GM21390 (cell line): ENCODE data around the gene LRFN2.

Source experiments
- ATAC-seq: cut with Tn5 transposase; IDR thresholded peaks from one replicate; pipeline ENCODE4 v1.9.1; 2021; ENCODE audit not compliant: unreplicated experiment

Gene LRFN2

GRCh38 chr6:40587240-40588069 lies at the start of gene LRFN2:
LRFN2 (minus strand) TSS chr6:40587364.
- ATAC-seq: peak; percentile 65

DNA sequence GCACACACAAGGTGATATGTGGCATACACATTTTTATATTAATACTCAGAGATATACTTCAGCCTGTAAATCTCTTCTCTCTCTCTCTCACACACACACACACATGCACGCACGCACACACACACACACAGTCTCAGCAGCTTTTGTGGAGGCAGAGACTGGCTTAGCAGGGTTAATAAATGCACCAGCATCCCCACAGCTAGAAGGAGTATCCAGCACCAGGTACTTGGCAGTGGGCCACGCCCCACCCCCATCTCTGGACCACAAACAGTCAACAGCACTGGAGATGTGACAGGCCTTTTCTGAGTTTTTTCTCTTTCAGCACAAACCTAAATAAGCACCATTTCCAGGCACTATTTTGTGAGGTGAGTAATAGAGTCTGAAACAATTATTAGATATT lies 47.3 kb upstream of the LRFN2 start:
- ATAC-seq: no peak

DNA sequence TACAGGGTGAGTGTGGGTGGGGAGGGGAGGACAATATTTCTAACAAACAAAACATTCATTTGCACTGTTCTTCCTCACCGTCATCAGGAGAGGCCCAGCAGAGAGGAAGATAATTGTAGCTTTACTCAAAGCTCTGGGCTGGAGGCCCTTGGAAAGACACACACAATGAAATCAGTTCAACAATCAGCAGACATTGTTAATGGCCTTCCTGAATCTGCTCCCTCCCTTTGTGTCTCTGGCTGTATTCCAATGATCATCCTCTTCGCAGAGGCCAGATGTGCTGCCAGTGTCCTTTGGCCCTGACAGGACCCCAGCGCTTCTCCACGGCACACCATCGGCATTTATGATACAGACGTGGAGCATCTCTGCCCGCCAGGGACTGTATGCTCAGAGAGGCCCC lies 44.6 kb upstream of the LRFN2 start:
- no peak for ATAC-seq

DNA sequence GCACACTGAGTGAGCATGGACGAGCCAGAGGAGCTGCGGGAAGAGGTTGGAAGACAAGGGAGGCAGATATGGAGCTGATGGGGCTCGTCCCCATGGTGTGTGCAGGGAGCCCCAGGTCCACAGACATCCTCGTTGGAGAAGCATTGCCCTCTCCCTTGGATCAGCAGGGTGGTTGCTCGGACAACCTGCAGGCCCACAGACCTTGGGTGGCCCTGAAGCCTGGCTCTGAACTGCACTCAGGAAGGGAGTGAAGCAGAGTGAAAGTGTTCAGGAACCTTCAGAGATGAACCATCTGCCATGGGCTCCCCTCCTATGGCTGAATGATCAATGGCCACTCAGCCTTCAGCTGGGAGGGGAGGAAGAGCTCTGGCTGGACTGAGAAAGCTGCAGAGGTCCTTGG lies 43.3 kb upstream of the LRFN2 start:
- no peak for ATAC-seq

GRCh38 chr6:40630051-40630450 lies 42.9 kb upstream of the LRFN2 start:
- ATAC-seq: no peak

GRCh38 chr6:40629463-40629862 lies 42.3 kb upstream of the LRFN2 start:
- ATAC-seq: no peak

DNA sequence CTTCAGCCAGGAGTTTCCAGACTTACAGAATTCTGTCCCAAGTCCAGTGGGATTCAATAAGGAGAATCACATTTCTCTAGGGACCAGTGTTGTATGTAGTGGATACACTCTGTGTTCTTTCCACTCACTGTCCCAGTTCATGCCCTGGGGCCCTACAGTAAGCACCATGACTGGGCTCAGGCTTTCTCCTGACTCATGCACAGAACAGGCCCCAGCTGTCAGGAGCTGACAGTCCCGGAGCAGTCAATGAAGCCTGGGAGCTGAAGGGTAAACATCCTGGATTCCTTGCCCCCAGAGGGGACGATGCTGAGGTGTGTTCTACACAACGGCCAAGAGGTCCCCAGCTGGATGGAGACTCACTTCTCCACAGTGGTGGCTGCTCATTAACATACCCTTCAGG lies 40.2 kb upstream of the LRFN2 start:
- ATAC-seq: no peak

DNA sequence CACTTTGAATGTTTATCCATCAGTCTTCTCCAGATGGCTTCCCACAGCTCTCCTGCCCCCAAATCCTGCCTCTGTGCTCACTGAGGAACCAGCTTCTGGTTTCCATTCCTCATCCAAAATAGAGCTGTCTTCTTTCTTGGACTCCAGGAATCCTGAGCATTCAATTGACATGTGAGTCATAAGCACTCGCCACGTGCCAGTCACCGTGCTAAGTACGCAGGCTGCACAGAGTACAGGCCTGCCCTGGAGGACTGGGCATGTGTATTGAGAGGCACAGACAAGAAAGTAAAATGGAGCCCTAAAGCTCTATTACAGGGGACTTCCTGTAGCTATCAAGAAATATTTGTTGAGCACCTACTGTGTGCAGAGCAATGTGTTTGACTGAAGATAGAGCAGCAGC lies 39.7 kb upstream of the LRFN2 start:
- no peak for ATAC-seq

DNA sequence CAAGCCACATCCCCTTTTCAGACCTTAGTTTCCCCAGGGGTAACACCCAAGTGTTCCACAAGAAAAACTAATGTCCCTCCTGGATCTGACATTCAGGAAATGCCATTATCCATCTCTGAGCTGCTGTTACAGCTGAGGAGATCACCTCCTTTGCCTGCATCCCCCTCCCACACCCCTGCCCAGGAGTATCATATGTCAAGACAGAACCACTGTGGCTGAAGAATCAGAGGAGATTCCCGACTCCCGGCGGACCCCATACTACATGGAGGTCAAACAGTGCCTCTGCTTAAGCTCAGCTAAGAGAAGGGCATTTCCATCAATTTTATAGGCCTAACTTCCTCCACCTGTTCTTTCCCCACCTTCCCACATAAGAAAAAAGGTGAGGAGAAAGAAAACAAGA lies 36.8 kb upstream of the LRFN2 start:
- no peak for ATAC-seq

DNA sequence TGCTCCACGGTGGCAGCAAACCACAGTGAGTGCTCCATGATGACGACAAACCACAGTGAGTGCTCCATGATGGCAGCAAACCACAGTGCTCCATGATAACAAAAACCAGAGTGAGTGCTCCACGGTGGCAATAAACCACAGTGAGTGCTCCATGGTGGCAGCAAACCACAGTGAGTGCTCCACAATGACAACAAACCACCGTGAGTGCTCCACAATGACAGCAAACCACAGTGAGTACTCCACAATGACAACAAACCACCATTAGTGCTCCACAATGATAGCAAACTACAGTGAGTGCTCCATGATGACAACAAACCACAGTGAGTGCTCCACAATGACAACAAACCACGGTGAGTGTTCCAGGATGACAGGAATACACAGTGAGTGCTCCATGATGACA lies 36.0 kb upstream of the LRFN2 start:
- no peak for ATAC-seq

- no peak for ATAC-seq
Observed at GRCh38 chr6:40620574-40621240, 33.5 kb upstream of the LRFN2 start.

DNA sequence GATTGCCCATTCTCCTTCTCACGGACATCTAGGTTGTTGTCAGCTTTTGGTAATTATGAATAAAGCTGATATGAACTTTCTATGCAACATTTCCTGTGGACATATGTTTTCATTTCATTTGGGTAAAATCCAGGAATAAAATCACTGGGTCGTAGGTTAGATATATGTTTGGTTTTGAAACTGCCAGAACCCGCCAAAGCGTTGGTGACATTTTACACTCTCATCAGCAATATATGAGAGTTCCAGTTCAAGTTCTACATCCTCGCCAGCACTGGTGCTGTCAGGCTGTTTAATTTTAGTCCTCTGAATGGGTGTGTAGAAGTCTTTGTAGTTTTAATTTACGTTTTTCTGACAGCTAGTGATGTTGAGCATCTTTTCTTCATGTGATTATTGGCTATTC lies 27.5 kb upstream of the LRFN2 start:
- ATAC-seq: no peak

- ATAC-seq: no peak
Observed at GRCh38 chr6:40611912-40612311, 24.7 kb upstream of the LRFN2 start.

DNA sequence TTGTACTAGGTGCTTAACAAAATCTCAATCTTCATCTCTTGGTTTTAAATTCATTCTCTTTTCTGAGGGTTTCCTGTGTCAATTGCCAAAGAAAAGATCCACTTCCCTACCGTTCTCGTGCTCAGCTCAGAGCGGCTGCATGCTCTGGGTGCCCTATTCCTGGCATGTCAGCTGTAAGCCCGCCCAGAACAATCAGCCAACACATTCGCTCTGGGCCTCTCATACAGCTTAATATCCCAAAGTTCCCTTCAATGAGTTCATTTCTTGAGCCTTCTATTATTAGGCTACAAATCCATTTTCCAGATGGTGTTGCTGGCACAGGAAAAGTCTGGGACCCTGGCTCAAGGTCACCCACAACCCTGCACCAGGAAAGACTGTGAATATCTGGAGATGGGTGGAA lies 24.3 kb upstream of the LRFN2 start:
- ATAC-seq: no peak

DNA sequence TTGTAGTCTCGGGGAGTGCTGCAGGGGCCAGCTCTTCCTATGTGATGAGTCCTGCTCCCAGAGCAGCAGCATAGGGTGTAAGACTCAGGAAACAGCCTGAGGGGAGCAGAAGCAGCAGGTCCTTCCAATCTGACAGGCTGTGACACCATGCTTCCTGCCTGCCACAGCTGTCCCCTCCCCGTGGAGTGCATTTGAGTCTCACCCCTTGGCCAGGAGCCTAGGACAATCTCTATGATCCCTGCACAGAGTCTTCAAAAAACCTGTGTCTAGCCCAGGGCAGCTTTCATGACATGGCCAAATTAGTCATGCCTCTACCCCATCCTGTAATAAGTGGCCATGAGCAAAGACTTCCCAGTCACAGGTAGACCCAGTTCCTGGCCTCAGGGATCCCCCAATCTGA lies 23.1 kb upstream of the LRFN2 start:
- ATAC-seq: no peak

GRCh38 chr6:40606981-40607380 lies 19.8 kb upstream of the LRFN2 start:
- no peak for ATAC-seq

DNA sequence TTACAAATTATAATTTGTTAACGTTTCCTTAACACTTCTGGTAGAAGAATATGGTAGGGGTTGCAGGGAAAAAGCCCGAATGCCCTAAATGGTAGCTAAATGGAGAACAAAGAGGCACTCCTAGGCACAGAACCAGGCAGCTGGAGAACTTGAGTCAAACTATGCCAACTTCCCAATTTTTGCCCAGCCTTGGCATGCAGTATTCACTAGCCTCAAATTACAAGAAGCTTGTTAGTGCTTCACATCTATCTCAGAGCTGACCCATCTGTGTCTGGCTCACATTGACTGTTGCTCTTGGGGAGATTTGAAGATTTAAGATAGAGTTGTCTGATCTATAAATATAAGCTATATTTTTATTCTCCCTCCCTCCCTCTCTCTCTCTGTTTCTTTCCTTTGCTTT lies 19.4 kb upstream of the LRFN2 start:
- no peak for ATAC-seq

- ATAC-seq: no peak
Observed at GRCh38 chr6:40604082-40604481, 16.9 kb upstream of the LRFN2 start.

DNA sequence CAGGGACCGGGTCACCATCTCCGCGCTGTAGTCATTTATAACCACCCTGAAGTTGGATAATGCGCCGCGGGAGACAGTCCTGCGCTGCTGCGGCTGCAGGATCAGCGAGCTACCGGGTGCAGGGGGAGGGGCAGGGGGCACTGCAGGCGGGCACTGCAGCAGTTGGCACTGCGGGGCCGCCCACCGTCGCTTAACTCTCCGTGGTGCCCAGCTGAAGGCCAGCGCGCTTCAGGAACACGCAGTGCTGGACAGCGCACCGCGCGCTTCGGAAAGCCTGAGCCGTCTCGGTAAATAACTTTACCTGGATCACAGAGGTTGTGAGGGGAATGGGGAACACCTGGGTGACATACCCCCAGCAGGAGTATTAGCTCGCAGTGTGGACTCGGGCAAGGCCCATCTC lies 12.4 kb upstream of the LRFN2 start:
- no peak for ATAC-seq

DNA sequence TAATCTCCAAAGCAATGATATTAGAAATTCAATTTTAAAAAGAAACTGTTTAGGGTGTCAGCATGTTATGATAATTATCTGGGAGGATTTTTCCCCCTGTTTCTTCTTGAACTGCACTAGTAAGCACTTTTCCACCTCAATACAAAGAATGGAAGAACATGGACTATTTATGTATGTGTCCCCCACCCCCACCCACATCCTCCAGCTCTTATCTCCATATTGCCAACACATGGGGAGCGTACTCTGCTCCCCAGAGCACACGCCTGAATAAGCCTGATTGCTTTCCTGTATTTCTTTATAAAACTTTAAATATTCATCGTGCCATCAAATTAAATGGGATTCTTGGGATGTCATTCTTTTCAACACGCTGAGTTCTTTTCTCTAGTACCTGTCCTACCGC lies 11.4 kb upstream of the LRFN2 start:
- no peak for ATAC-seq

DNA sequence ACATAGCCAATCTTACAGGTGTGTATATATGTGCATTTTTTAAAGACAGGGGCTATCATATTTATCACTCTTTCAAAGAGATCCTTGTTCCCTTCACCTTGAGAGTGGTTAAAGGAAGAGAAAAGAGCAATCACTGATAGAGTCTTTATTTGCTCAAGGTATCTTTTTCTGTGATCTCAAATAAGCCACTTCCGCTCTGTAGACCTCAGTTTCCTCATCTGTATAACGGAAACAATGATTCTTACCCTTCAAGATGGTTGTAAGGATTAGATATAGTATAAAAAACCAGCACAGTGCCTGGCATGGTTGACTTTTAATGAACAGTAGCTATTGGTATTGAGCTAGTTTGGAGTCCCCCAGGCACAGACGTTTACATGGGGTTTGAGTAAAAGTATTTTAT lies 10.1 kb upstream of the LRFN2 start:
- ATAC-seq: no peak

- ATAC-seq: no peak
Observed at GRCh38 chr6:40588480-40588879, 1.3 kb upstream of the LRFN2 start.

DNA sequence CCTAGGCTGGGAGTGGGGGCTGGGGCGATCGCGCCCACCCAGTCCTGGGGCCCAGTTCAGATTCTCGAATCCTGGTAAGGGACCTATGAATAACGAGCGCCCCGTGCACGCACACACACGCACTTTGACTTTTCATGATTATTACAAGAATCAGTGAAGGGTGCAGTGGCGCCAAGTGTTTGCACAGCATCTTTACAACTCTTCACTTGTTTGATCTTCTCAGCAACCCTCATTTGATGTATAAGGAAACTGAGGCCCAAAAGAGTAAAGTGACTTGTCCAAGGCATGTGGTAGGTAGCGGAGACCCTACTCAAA lies 863 bp upstream of the LRFN2 start:
- ATAC-seq: no peak
